Ovary (tissue), 9 donors: ENCODE measurements around the gene SCAMP4. TPM values are rescaled to one million over a fixed set of nuclear protein-coding genes. Genes with fewer than 3 reads are reported as not detected.

Source experiments
- DNase-seq, 5 donors: peaks; one replicate each; pipeline ENCODE4 v3.0.0-alpha.2; 2019 to 2020
- H3K27ac ChIP-seq, 2 donors: fragments of 200-600 bp; one replicate each; pipeline versions ENCODE4 v1.5.1 to v1.8.0; 2019 to 2022
- H3K27me3 ChIP-seq: fragments of 200-600 bp; one replicate; pipeline ENCODE4 v1.8.0; 2022
- H3K36me3 ChIP-seq: fragments of 200-600 bp; sonication (generic); one replicate; pipeline ENCODE4 v1.5.1; 2019
- H3K4me1 ChIP-seq: one replicate; pipeline ENCODE4 v1.8.1; 2013; ENCODE audit warnings: mild to moderate bottlenecking, moderate library complexity; ENCODE audit not compliant: insufficient read depth
- H3K4me3 ChIP-seq: fragments of 200-600 bp; sonication (generic); one replicate; pipeline ENCODE4 v1.5.1; 2017
- H3K9me3 ChIP-seq, 2 donors: fragments of 200-600 bp in 1 of 2; sonication (generic) in 1 of 2; one replicate each; pipeline versions ENCODE4 v1.5.1 to v1.8.1; 2013 to 2019; ENCODE audit warnings: mild to moderate bottlenecking in 1 of 2, moderate library complexity in 1 of 2
- CTCF ChIP-seq, 3 donors: fragments of 450-650 bp in 2 of 3; fragments of 200-600 bp in 1 of 3; IDR thresholded peaks; one replicate each; pipeline versions ENCODE4 v1.5.1 to v1.8.0; 2016 to 2022; ENCODE audit warnings: antibody characterized with exemption in 3 of 3, mild to moderate bottlenecking in 1 of 3
- EP300 ChIP-seq: sonication (generic); formaldehyde crosslinking; IDR thresholded peaks from one replicate; pipeline ENCODE4 v1.6.1; 2017; ENCODE audit warnings: antibody characterized with exemption
- POLR2A ChIP-seq: fragments of 450-650 bp; IDR thresholded peaks from one replicate; pipeline ENCODE4 v1.6.1; 2017; ENCODE audit warnings: antibody characterized with exemption, mild to moderate bottlenecking, moderate library complexity
- WGBS, 3 donors: extraction: QIAGEN DNeasy Blood & Tissue Kit in 1 of 3; methylation state at CpG; one replicate each; pipeline versions ENCODE4 v1.1.5 to v1.1.7; 2013 to 2017; 5-methylcytosine and 5-hydroxymethylcytosine counted together
- intact Hi-C, 4 donors: fragments of 100-400 bp; cut with DNase I; formaldehyde crosslinking; loops; one replicate each; pipeline versions ENCODE4 v1.11.0 to v1.15.1; 2022 to 2023
- polyA plus RNA-seq, 2 donors: library from polyadenylated mRNA; stranded (reverse); fragments of 200-250 nt in 1 of 2; fragments of 350-450 nt in 1 of 2; fragmentation: Illumina TruSeq in 1 of 2; extraction: RNeasy Lipid Tissue Mini Kit (QIAGEN cat#74804) in 1 of 2; gene quantifications; one replicate each; pipeline ENCODE4 v1.2.3, GENCODE V29; 2013 to 2014
- total RNA-seq, 7 donors: library from RNA; depleted of rRNA in 2 of 7; stranded (reverse); fragments of >200 nt in 2 of 7; fragmentation: NEBNext Ultra II Directional in 3 of 7; extraction: Animal tissue kit (Norgen Biotek cat#: 25700) in 3 of 7; gene quantifications; one replicate each; pipeline versions ENCODE4 v1.1.0 to v1.2.4, GENCODE V29; 2016 to 2023
- donor health status: DM: no; HTN: no; CAD: no; lungs with moderate emphysema.
- donor health status: DM: no; HTN: no; CAD: no.
- donor health status: Bipolar disorder and iron deficiency.
- donor health status: DM: yes; HTN: yes; CAD: no.
- donor health status: DM: no; HTN: no; CAD: no.
- donor health status: DM: yes; HTN: yes; CAD: no.

The SCAMP4 gene
- total and polyA plus RNA-seq, 9 donors: 11.7 to 87.0 (median 56.5) TPM

- H3K27me3 ChIP-seq: no peaks in the 10 kb centered on the region
- no peak for TF ChIP-seq EP300
- TF ChIP-seq POLR2A: no peak
- no peak for TF ChIP-seq CTCF (IDR thresholded peaks at IDR 0.05)
- no peaks in the 10 kb centered on the region for H3K9me3 ChIP-seq
- no peak for DNase-seq
- no peaks in the 10 kb centered on the region for H3K36me3 ChIP-seq
- H3K4me1 ChIP-seq: no peaks in the 10 kb centered on the region
- intact Hi-C loops: no loop called here
- H3K4me3 ChIP-seq: no peak overlapping the region
- WGBS, 3 donors: 89 to 92% (median 90%) methylated on average over 27 of the region's 27 CpGs
- no peak overlapping the region for H3K27ac ChIP-seq
Observed at GRCh38 chr19:1970806-1971502, 65.8 kb downstream of the SCAMP4 start.

GRCh38 chr19:1974381-1975161 is 69.4 kb downstream of the SCAMP4 start:
- Histone ChIP-seq H3K27me3 (no peaks in the 10 kb centered on the region), H3K4me3 (no peak overlapping the region), H3K9me3 (no peaks in the 10 kb centered on the region), H3K27ac (no peak overlapping the region), H3K36me3 (no peaks in the 10 kb centered on the region), H3K4me1 (no peaks in the 10 kb centered on the region)
- DNase-seq: no peak
- WGBS, 3 donors: 80 to 82% (median 81%) methylated on average over 27 to 28 of the region's 28 CpGs
- TF ChIP-seq CTCF (IDR thresholded peaks at IDR 0.05) (no peak), EP300 (no peak), POLR2A (no peak)
- intact Hi-C loops: no loop called here

GRCh38 chr19:1975162-1975480 is 69.9 kb downstream of the SCAMP4 start:
- peak in 1 of 5 donors; percentile 39 for DNase-seq
- H3K27ac ChIP-seq: no peak overlapping the region
- intact Hi-C loops: no loop called here
- H3K4me1 ChIP-seq: no peaks in the 10 kb centered on the region
- H3K36me3 ChIP-seq: no peaks in the 10 kb centered on the region
- H3K4me3 ChIP-seq: no peak overlapping the region
- no peak for TF ChIP-seq CTCF (IDR thresholded peaks at IDR 0.05)
- TF ChIP-seq POLR2A: no peak
- TF ChIP-seq EP300: no peak
- 56 to 65% (median 62%) methylated on average over 19 to 20 of the region's 20 CpGs for WGBS, 3 donors
- no peaks in the 10 kb centered on the region for H3K27me3 ChIP-seq
- no peaks in the 10 kb centered on the region for H3K9me3 ChIP-seq

Other genes with a start within 250 kb of the SCAMP4 start
- gene ONECUT3, start 151.9 kb upstream of the SCAMP4 start, total RNA-seq: under 1 TPM in 1 of 7 donors, not detected in 6; 0.05 TPM
- gene ONECUT3, start 151.9 kb upstream of the SCAMP4 start, polyA plus RNA-seq: not detected
- gene ATP8B3, start 93.1 kb upstream of the SCAMP4 start, total RNA-seq: 1 to 10 TPM in 5 of 7 donors, under 1 TPM in 2; 0.72 to 3.2 (median 2.1) TPM
- gene ATP8B3, start 93.1 kb upstream of the SCAMP4 start, polyA plus RNA-seq: 1 to 10 TPM in 1 of 2 donors, under 1 TPM in 1; 0.91 to 1.5 TPM
- gene REXO1, start 56.9 kb upstream of the SCAMP4 start, total RNA-seq: 10 to 100 TPM; 14.9 to 46.7 (median 30.4) TPM
- gene REXO1, start 56.9 kb upstream of the SCAMP4 start, polyA plus RNA-seq: 10 to 100 TPM in 1 of 2 donors, 1 to 10 TPM in 1; 4.8 to 21.5 TPM
- 10 to 100 TPM in 6 of 7 donors, 1 to 10 TPM in 1; 4.2 to 26.6 (median 14.4) TPM for gene KLF16, start 41.8 kb upstream of the SCAMP4 start, total RNA-seq
- 1 to 10 TPM in 1 of 2 donors, under 1 TPM in 1; 0.63 to 5.4 TPM for gene KLF16, start 41.8 kb upstream of the SCAMP4 start, polyA plus RNA-seq
- gene ABHD17A, start 19.9 kb upstream of the SCAMP4 start, total RNA-seq: 10 to 100 TPM; 54.2 to 87.3 (median 65.4) TPM
- gene ABHD17A, start 19.9 kb upstream of the SCAMP4 start, polyA plus RNA-seq: 10 to 100 TPM in 1 of 2 donors, under 1 TPM in 1; 0.57 to 65.6 TPM
- gene ADAT3, start within 50 bp of the SCAMP4 start, total RNA-seq: 10 to 100 TPM in 1 of 7 donors, 1 to 10 TPM in 6; 2.6 to 13.7 (median 4.6) TPM
- 1 to 10 TPM in 1 of 2 donors, not detected in 1; 2.3 TPM for gene ADAT3, start within 50 bp of the SCAMP4 start, polyA plus RNA-seq
- gene CSNK1G2, start 35.8 kb downstream of the SCAMP4 start, total RNA-seq: 10 to 100 TPM; 35.9 to 65.4 (median 50.7) TPM
- 10 to 100 TPM in 1 of 2 donors, 1 to 10 TPM in 1; 5.9 to 48.7 TPM for gene CSNK1G2, start 35.8 kb downstream of the SCAMP4 start, polyA plus RNA-seq
- 100 to 1,000 TPM in 1 of 7 donors, 10 to 100 TPM in 6; 47.8 to 131 (median 90.2) TPM for gene BTBD2, start 110.3 kb downstream of the SCAMP4 start, total RNA-seq
- gene BTBD2, start 110.3 kb downstream of the SCAMP4 start, polyA plus RNA-seq: 10 to 100 TPM; 14.4 to 65.7 TPM
- gene MKNK2, start 145.8 kb downstream of the SCAMP4 start, total RNA-seq: 100 to 1,000 TPM in 5 of 7 donors, 10 to 100 TPM in 2; 58.3 to 186 (median 122) TPM
- 10 to 100 TPM; 22.1 to 69.5 TPM for gene MKNK2, start 145.8 kb downstream of the SCAMP4 start, polyA plus RNA-seq
- 10 to 100 TPM; 16.6 to 61.5 (median 47.8) TPM for gene MOB3A, start 190.9 kb downstream of the SCAMP4 start, total RNA-seq
- gene MOB3A, start 190.9 kb downstream of the SCAMP4 start, polyA plus RNA-seq: 10 to 100 TPM; 21.1 to 22.5 TPM
- gene IZUMO4, start 191.5 kb downstream of the SCAMP4 start, total RNA-seq: 10 to 100 TPM in 5 of 7 donors, 1 to 10 TPM in 2; 4.5 to 24.5 (median 10.7) TPM
- 10 to 100 TPM in 1 of 2 donors, 1 to 10 TPM in 1; 1.8 to 31.7 TPM for gene IZUMO4, start 191.5 kb downstream of the SCAMP4 start, polyA plus RNA-seq
- 100 to 1,000 TPM in 1 of 7 donors, 10 to 100 TPM in 6; 36.7 to 102 (median 75.4) TPM for gene AP3D1, start 246.2 kb downstream of the SCAMP4 start, total RNA-seq
- 10 to 100 TPM; 43.5 to 49.9 TPM for gene AP3D1, start 246.2 kb downstream of the SCAMP4 start, polyA plus RNA-seq